BE2C (cell line): ENCODE results near the gene CYSLTR2.
"Not testable (repeated sequence)": the region's sequence is repeated elsewhere in the genome, so short reads cannot be mapped to it uniquely, and the experiment has no call there.

Experiments
- DNase-seq: peaks from one replicate; pipeline ENCODE4 v3.0.0-alpha.2; 2020
- H3K27me3 ChIP-seq: fragments of 250-450 bp; sonication (Bioruptor Pico); 2 replicates; pipeline ENCODE4 v1.5.1; 2020; ENCODE audit warnings: mild to moderate bottlenecking
- H3K36me3 ChIP-seq: fragments of 250-450 bp; sonication (Bioruptor Pico); 2 replicates; pipeline ENCODE4 v1.5.1; 2020; ENCODE audit warnings: mild to moderate bottlenecking
- H3K4me1 ChIP-seq: fragments of 250-450 bp; sonication (Bioruptor Pico); 2 replicates; pipeline ENCODE4 v1.5.1; 2020
- H3K4me3 ChIP-seq: 2 replicates; pipeline ENCODE4 v1.5.1; 2011; ENCODE audit warnings: low read depth, low read length
- H3K9me3 ChIP-seq: fragments of 250-450 bp; sonication (Bioruptor Pico); 2 replicates; pipeline ENCODE4 v1.5.1; 2020
- TF ChIP-seq, protein P1 (sequence below): IDR thresholded peaks from 2 replicates; pipeline ENCODE4 v1.5.1; 2012; ENCODE audit warnings: mild to moderate bottlenecking, low read depth, low read length

The CYSLTR2 gene

DNA sequence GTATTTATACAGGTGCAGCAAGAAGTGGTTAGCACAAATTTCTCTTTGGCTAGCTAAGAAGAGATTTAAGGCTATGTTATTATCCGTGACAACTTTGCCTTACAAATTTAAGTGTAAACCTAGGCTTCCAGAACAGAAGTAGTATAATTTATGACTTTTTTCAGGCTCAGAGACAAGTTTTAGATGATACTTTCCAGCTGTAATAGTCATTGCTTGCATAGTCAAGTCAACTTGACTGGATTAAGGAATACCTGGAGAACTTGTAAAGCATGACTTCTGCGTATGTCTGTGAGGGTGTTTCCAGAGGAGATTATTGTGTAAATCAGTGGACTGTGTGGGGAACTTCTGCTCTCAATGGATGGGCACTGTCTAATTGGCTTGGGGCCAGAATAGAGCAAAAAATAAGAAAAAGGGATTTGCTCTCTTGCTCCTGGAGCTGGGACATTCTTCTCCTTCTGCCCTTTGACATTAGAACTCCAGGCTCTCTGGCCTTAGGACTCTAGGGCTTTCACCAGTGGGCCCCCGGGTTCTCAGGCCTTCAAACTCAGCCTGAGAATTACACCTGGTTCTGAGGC, 33.0 kb downstream of the CYSLTR2 start:
- Histone ChIP-seq H3K36me3 (peaks cover 21% of the 10 kb centered on the region), H3K4me3 (no peak overlapping the region), H3K4me1 (no peaks in the 10 kb centered on the region), H3K27me3 (no peaks in the 10 kb centered on the region), H3K9me3 (peaks cover 4% of the 10 kb centered on the region; the same call in 1 of the 2 replicates)
- TF ChIP-seq, protein P1, sequence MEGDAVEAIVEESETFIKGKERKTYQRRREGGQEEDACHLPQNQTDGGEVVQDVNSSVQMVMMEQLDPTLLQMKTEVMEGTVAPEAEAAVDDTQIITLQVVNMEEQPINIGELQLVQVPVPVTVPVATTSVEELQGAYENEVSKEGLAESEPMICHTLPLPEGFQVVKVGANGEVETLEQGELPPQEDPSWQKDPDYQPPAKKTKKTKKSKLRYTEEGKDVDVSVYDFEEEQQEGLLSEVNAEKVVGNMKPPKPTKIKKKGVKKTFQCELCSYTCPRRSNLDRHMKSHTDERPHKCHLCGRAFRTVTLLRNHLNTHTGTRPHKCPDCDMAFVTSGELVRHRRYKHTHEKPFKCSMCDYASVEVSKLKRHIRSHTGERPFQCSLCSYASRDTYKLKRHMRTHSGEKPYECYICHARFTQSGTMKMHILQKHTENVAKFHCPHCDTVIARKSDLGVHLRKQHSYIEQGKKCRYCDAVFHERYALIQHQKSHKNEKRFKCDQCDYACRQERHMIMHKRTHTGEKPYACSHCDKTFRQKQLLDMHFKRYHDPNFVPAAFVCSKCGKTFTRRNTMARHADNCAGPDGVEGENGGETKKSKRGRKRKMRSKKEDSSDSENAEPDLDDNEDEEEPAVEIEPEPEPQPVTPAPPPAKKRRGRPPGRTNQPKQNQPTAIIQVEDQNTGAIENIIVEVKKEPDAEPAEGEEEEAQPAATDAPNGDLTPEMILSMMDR, result no peak
- DNase-seq, result no peak

DNA sequence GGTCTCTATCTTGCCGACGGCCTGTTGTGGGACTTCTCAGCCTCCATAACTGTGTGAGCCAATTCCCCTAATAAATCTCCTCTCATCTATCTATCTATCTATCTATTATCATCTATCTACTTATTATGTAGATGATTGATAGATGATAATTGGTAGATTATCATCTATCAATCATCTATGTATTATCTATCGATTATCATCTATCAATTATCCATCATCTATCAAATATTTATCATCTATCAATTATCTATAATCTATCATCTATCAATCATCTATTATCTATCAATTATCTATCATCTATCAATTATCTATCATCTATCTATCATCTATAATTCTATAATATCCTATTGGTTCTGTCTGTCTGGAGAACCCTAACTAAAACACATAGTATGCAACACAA, 33.5 kb downstream of the CYSLTR2 start:
- H3K4me1 ChIP-seq, result no peaks in the 10 kb centered on the region
- H3K4me3 ChIP-seq, result no peak overlapping the region
- peaks cover 4% of the 10 kb centered on the region; the same call in 1 of the 2 replicates for H3K9me3 ChIP-seq
- H3K36me3 ChIP-seq, result peaks cover 21% of the 10 kb centered on the region
- TF ChIP-seq, protein P1, result no peak
- DNase-seq, result no peak
- no peaks in the 10 kb centered on the region for H3K27me3 ChIP-seq

- Histone ChIP-seq H3K9me3 (no peaks in the 10 kb centered on the region; the same call in none of the 2 replicates), H3K36me3 (peaks cover 50% of the 10 kb centered on the region), H3K4me1 (no peaks in the 10 kb centered on the region), H3K4me3 (no peak overlapping the region), H3K27me3 (no peaks in the 10 kb centered on the region)
- TF ChIP-seq, protein P1, result no peak
- no peak for DNase-seq
Observed at GRCh38 chr13:48693998-48694397, 40.3 kb downstream of the CYSLTR2 start.

DNA sequence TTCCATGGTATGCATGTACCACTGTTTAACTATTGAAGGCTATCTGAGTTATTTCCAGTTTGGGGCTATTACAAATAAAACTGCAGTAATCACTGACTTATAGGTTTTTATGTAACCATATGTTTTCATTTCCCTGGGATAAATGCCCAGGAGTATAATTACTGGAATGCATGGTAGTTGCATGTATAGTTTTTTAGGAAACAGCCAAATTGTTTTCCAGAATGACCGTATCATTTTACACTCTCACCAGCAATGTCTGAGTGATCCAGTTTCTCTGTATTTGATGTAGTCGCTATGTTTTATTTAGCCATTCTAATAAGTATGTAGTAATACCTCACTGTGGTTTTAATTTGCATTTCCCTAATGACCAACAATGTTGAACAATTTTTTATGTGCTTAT, 42.0 kb downstream of the CYSLTR2 start:
- H3K4me3 ChIP-seq, result no peak overlapping the region
- DNase-seq, result no peak
- no peaks in the 10 kb centered on the region for H3K27me3 ChIP-seq
- peaks cover 63% of the 10 kb centered on the region for H3K36me3 ChIP-seq
- H3K4me1 ChIP-seq, result no peaks in the 10 kb centered on the region
- H3K9me3 ChIP-seq, result no peaks in the 10 kb centered on the region; the same call in none of the 2 replicates
- TF ChIP-seq, protein P1, result no peak

- DNase-seq, H3K4me1 ChIP-seq, H3K9me3 ChIP-seq, H3K27me3 ChIP-seq, H3K4me3 ChIP-seq: not testable (repeated sequence)
- H3K36me3 ChIP-seq, result peaks cover 68% of the 10 kb centered on the region
Observed at GRCh38 chr13:48696676-48697075, 42.9 kb downstream of the CYSLTR2 start.

DNA sequence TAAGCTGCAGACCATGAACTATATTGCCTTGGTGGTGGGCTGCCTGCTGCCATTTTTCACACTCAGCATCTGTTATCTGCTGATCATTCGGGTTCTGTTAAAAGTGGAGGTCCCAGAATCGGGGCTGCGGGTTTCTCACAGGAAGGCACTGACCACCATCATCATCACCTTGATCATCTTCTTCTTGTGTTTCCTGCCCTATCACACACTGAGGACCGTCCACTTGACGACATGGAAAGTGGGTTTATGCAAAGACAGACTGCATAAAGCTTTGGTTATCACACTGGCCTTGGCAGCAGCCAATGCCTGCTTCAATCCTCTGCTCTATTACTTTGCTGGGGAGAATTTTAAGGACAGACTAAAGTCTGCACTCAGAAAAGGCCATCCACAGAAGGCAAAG, 53.7 kb downstream of the CYSLTR2 start:
- TF ChIP-seq, protein P1, result no peak
- Histone ChIP-seq H3K4me3 (no peak overlapping the region), H3K36me3 (peaks cover 48% of the 10 kb centered on the region), H3K4me1 (no peaks in the 10 kb centered on the region), H3K9me3 (no peaks in the 10 kb centered on the region), H3K27me3 (no peaks in the 10 kb centered on the region)
- DNase-seq, result no peak

- H3K9me3 ChIP-seq, result no peaks in the 10 kb centered on the region
- TF ChIP-seq, protein P1, result no peak
- H3K4me1 ChIP-seq, result no peaks in the 10 kb centered on the region
- peaks cover 45% of the 10 kb centered on the region for H3K36me3 ChIP-seq
- H3K4me3 ChIP-seq, result no peak overlapping the region
- no peak for DNase-seq
- H3K27me3 ChIP-seq, result no peaks in the 10 kb centered on the region
Observed at GRCh38 chr13:48708764-48709163, 55.0 kb downstream of the CYSLTR2 start.
